Measurements from ENCODE around the gene DLGAP1.
"Not testable (repeated sequence)": the region's sequence is repeated elsewhere in the genome, so short reads cannot be mapped to it uniquely, and the experiment has no call there.

Gene DLGAP1

DNA sequence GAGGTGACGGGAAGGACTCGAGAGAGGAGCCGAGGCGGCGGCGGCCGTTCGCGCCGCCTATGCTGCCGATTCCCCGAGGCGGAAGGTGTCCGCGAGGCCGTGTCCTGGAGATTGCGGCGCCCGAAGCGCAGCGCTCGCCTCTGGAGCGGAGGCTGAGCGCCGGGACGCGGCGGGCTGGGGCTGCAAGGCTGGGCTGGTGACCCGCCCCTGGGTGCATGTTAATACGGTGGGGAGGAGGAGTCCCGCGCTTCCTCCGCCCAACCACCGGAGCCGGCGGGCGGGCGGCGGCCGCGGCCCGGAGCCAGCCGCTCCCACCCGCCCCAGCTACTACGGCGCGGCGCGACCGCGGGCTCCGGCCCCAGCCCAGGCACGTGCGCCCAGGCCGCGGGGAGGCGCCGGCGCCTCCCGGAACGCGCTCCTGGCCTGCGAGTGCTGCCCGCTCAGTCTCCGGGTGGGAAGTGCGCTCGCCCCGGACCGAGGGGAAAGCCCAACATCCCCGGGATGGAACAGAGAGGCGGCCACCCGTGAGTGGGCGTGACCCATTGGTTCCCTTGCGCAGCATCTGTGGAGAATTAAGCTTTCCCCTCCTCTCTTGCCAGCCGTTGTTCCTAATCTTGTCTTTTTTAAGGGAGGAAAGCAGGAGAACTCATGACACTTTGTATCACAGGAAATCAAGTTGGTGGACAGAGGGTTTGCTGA lies at the start of gene DLGAP1:
DLGAP1 (minus strand) TSS at position 195 of the 699 bp plus-strand sequence.
- DNase-seq: peak; percentile 42

DNA sequence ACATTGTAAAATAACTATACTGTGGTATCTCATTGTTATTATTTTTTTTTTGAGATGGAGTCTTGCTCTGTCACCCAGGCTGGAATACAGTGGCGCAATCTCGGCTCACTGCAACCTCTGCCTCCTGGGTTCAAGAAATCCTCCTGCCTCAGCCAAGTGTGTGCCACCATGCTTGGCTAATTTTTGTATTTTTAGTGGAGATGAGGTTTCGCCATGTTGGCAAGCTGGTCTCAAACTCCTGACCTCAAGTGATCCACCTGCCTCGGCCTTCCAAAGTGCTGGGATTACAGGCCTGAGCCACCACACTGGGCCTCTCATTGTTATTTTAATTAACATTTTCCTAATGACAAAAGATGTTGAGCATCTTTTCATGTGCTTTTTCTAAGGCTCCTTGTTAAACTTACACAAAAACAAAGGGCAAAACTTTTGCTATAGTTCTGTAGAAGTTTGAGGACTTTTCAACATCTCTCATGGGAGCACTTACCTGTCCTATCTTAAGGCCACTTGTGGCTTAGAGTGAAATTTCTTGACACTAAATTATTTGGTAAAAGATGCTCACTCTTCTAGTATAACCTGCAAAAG lies 39.7 kb upstream of the DLGAP1 start:
- DNase-seq: not testable (repeated sequence)

DNA sequence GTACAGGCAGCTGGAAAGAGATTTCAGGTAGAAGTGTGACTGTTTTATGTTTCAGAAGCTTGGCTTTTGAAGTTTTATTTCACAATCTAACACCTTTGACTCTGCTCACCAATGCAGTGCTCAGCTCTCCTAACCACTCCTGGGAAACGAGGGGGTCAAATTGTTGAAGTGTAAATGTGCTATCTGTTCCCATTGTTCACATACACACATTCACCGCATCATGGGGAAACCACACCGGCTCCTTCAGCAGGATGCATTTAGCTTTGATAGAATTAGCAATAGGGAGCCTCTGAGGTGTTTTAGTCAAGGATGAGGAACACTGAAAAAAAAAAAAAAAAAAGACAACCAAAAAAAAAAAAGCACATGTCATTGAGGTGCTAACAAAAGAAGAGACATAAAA lies 13.4 kb upstream of the DLGAP1 start:
- DNase-seq: no peak

DNA sequence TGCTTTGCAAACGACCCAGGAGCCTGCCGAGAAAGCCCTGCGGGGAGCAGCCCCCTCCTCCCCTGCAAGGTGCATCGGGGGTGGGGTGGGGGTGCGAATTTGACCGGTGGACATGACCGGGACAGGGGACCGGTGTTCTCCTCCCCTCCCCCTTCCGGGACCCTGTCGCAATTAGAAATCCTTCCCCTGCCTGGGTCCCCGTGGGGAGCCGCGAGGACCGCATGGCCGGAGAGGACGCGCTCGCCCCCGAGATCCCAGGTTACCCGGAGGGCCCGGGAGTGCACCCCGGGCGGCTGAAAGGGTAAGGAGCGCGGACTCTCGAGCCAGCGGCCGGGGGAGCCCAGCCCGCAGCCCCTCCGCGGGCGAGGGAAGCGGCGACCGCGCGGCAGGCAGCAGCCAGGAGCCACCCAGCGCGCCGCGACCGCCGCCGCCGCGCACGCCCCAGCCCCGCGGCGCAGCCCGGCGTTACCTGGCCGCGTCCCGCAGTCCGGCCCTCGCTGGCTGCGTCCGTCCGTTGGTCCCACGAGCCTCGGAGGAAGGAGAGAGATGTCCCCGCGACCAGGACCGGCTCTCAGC lies 482 bp downstream of the DLGAP1 start:
- DNase-seq: no peak

DNA sequence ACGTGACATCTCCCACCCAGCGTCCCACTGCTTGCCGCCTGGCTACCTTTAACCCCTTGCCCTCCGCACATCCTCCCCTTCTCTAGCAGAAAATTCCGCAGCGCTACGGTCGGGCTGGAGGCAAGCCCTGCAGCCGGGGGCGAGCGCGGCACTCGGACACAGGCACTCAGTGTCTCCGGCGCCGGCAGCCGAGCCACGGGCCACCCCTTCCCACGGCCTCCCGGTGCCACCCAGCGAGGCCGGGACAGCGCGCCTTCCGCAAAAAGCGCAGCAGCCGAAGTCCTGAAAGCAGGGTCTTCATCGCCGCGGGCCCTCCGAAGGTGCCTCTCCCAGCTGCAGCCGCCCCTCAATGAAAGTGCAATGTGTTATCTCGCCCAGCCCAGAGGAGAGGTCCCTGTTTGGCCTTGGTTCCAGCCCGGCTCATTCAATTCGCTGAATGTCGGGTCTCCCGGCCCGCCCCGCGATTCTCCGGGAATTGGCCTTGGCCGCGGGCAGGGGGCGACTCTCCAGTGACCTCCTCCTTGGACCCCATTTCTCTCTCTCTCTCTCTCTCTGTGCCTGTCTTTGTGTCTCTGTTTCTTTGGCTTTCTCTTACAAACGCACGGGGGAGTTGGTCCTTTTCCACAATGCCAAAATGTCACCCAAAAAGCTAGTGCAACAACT lies 1.1 kb downstream of the DLGAP1 start:
- DNase-seq: no peak

DNA sequence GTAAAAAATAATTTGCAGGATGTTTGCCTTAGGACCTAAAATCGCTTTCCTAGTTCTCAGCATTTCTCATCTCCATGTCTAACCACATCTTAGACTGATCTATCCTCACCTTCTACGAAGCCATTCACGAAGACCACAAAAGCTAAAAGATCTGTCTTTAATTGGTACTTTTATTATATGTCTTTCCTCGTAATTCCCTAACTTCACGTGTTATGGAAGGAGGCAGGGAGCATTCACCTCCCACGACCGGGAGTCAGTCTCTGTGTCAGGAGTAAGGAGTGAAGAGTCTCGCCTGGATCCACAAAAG lies 1.6 kb downstream of the DLGAP1 start:
- DNase-seq: no peak

DNA sequence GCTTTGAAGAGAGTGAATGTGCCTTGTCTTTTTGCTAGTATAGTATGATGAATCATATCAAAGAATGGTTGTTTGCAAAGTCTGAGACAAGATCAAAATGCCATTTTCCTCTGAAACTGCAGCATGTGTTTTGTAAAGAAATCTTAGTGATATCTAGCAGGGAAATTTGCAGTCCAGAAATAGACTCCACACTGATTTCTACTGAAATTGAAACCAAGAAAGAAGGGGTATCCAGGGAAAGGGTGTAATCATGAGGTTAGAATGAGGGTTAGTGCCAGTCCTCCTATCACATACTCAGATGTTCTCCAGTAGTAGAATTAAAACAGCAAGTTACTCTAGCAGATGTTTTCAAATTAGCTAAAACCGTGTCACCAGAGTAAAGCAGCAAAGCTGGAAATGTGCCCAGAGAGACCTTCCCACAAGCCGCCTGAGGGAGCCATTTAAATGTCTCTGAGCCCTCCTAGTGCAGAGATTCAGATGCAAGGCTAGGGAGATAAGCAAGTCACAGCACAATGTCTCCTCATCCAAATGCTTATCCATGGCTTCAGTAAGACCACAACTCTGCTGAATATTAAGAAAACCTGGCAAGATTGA lies 4.9 kb downstream of the DLGAP1 start:
- DNase-seq: no peak

DNA sequence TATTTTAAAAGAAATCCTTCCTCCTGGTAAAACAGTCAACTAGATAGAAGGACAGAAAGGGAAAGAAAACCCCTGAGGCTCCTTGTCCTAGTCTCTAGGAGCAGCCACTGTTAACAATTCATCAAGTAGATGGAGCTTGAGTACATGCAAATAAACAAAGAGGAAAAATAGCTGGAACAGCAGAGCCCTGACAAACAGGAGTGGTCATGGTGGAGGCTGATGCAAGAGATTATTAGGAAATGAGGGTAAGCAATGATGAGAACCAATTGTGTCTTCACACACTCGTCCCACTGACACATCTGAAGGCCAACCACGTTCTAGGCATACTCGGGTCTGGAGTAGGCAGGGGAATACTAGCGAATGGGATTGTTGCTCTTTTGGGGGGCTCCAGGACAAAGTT lies 9.2 kb downstream of the DLGAP1 start:
- no peak for DNase-seq

DNA sequence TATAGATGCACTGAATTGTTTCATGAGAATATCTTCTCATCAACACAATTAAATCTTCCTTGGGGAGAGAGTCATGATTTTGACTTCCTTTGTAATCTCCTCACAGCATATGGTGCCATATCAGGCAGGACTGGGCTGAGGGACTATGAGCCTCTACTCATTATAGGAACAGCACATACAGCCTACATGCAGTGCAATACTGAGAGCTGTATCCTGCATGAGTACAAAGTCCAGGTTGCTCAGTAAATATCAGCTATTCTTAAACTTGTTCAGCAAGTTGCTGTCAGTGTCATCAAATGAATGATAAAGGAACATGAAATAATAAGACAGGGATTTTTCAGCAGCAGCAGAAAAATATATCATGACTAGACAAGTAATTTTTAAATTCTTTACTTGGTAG lies 10.8 kb downstream of the DLGAP1 start:
- no peak for DNase-seq

DNA sequence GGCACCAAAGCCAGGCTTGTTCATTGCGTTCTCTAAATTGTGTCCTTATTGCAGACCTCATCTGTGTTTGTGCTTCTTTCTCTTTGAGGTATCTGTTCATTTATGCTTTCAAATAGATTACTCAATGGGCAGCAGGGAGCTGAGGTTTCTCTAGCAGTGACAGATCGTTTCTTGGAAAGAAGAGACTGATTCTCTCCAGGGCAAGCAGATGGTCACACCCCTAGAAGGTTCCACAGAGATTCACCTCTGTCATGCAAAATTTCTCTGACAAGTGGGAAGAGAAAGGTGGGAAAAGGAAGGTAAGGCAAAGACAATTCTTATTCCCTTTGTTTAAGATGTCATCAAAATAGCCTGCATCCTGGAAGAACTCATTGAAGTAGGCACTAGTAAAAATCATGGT lies 14.0 kb downstream of the DLGAP1 start:
- no peak for DNase-seq

DNA sequence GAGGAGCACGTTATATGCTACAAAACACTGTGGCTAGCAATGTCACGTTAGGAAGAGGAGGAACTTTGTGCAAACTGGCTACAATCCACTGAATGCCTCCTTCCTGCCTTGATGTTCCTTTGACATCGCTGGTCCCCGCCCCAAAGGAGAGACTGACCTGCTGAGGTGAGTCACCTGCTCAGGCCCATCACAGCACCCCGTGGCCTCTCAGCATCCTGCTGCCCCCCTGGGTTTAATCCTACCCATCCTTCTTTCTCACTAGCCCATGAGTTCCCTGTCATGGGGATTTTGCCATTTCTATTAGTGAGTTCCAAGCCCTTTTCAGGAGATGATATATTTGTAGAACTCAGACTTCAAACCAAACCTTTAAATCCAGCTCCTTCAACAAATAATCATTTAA lies 16.2 kb downstream of the DLGAP1 start:
- DNase-seq: no peak

DNA sequence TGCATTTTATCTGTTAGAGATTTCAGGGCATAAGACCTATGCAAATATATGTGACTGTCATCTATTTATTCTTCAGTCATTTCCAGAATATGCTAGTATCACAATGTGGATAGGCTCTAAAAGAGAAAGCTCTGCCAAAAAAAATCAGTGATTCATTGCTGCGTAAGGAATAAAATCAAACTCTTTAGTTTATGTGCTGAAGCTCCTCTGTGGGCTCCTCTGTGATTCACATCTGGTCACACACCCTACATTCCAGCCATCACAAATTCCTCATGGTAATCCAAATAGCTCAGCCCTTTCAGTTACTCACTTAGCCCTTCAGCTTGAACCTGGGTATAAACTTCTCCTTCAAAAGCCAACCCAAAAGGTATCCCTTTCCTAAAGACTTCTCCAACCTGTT lies 21.4 kb downstream of the DLGAP1 start:
- peak; percentile 75 for DNase-seq

DNA sequence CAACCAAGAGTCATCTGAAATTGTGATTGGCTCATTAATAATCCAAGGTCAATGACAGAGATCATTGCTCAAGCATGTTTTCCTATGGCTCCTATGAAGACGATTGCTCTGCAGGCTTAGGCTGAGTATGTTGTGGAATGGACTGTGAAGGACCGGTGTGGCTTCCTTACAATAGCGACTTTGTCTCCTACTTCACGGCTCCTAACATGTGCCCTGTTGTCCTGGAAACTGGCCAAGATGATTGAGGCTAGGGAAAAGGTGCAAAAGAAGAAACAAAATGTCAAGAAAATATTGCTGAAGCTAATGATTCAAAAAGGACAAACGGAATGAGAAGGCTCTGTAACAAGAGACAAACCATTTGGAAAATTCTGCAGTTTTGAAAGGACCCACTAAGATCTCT lies 24.3 kb downstream of the DLGAP1 start:
- DNase-seq: no peak

DNA sequence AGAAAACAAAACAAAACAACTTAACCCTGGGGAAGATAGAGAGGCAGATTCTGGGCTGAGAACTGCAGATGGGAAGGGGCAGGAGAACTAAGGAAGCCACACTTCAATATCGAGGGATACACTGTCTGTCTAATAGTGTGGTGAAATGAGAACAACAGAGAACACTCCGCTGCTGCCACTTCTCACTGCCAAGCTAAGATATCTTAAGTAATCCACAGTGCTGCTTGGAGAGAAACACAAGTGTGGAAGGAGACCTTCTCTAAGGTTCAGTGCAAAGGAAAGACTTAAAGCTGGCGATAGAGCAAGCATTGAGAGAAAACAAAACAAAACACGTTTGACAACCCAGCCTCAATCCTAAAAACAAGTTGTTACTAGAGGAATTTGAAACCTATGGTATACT lies 37.4 kb downstream of the DLGAP1 start:
- no peak for DNase-seq

DNA sequence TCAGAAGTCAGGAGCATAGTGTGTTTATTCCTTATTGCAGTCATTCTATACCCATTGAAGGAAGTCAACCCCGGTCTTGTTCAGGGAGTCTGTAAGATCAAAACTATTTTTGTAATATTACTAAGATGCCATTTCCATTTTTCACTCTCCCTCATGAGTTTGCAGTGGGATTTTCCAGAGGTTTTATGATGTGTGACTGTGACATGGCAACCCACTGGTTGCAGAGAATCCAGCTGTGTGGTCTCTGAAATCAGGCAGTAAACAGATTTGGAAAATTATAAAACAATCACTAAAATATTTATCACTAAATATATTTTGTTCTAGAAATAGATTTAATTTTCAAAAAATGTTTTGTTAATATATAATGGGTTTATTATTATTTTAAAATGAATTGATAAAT lies 38.1 kb downstream of the DLGAP1 start:
- DNase-seq: no peak

DNA sequence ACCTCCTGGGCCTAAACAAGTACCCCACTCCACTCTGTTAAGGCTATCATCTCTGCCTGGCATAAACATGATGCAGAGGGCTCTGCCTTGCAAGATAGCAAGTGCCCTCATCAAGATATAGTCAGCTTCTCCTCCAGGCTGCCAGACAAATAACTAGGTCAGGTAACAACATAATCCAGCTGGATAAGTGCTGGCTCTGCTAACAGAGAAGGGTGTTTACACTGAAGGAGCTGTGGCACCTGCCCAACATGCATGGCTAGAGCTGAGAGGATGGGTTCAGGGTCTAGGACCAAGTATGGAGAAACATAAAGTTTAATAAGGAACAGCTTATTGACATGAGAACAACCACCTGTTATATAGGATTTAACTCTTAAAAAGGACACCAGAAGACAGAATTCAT lies 42.8 kb downstream of the DLGAP1 start:
- DNase-seq: no peak

DNA sequence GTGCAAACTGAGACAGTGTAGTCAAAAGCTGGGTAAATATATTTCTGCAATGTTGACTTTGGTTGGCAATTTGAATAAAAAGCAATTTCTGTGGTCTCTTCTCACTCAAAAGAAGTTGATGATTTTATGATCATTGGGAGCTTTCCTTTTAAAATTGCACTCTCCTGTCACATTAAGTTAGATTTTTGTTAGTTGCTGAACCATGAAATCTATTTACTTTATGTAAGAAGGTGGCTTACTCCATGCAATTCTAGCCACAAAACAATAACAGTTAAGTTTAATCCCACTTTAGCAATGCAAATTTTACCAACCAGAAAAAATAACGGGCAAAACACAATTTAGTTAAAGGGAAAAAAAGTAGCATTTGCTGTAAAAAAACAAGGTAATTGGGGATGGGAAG lies 48.3 kb downstream of the DLGAP1 start:
- no peak for DNase-seq

DNA sequence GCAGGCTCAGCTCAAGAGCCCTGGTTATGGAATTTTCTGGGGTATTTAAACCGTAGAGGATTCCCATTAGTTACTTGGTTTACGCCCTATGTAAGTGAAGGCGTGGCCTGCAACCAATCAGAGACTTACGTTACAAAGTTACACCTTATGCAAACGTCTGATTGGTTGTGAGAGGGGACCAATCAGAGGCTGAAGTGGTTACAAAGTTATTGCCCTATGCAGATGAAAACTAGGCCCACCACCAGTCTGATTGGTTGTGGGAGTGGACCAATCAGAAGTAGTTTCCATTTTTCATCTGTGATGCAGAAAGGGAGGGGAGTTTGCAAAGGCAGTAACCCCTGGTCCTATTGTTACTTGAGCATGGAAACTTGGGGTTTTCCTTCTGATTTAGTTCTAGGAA lies 49.1 kb downstream of the DLGAP1 start:
- no peak for DNase-seq

DNA sequence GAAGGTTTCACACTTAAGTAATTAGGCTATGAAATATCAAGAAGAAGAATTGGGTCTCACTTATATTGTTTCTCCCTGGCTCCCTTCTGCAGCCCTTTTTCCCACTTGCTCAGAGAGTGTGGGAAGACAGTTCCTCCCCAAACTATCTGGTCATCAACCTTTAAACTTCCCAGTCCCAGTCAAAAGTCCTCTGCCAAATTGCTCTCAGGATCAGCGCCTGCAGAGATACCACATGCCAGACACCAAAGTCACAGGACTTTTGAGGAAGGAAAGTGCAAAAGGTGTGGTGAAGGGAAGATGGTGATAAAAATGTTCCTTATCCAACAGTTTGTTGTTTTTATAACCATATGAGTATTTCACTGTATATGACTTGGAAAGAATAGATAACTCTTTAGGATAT lies 51.3 kb downstream of the DLGAP1 start:
- no peak for DNase-seq

DNA sequence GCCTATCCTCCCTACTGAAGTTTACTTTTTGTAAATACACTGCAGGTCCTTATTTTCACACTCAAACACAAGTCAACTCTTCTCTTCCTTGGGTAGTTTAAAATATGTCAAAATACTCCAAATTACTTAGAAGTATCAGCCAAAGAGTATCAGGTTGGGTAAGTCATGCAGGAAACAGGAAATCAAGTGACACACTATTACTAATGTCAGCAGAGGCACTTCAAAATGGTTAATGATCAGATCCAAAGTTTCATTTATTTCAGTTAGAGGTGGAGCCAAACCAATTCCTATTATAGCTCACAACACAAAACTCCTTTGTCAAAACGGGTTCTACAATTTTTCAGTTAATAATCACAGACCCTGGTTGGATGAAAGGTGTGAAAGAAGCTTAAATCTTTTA lies 54.2 kb downstream of the DLGAP1 start:
- no peak for DNase-seq

DNA sequence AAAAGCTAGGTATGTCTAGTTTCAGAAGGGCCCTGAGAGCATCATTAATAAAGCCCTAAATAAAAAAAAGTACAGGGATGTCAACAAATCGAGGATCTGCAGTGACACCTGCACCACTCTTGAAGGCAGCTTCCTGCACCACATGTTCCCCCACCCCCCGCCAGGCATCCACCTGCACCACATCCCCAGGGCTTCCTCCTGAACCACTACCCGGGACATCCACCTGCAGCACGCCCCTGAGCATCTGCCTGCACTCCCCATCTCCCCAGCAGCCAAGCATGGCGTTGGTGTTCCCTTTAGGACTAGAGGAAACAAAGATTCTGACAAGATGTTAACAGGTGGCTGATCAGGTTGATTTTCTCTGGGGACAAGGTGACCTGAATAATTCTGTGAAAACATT lies 55.2 kb downstream of the DLGAP1 start:
- DNase-seq: no peak

DNA sequence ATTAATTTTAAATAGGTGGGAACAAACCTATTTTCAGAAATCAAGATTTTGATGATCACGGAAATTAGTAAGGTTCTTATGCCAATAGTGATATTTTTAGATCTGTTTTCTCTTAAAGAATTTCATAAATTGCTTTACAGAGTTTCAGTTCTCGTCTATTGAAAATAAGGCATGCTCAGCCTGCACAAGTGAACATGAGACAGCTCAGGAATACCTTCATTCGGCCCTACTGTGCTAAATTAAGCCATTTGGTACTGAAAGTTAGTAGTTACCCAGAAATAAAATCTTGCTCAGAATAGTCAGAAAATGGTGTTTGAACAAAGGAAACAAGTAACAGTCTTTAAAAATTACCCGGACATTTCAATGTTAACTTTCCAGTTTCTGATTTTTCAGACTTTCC lies 60.4 kb downstream of the DLGAP1 start:
- DNase-seq: no peak

DNA sequence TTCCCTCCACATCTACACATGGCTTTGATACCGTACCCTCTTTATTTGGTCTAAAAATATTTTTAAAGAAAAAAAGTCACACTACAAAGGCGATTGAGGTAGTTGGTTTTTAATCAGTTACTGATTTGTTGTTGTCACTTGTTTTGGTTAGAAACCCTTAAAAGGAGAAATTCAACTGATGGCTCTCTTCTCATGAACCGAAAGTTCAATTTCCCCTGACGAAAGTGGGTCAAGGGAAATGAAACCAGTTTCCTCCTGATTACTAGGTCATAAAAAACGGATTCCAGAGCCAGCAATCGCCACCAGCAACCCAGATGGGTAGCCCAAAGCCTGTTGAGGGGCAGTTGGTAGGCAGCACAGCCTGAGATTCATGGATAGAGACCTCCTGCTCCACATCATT lies 63.2 kb downstream of the DLGAP1 start:
- no peak for DNase-seq

DNA sequence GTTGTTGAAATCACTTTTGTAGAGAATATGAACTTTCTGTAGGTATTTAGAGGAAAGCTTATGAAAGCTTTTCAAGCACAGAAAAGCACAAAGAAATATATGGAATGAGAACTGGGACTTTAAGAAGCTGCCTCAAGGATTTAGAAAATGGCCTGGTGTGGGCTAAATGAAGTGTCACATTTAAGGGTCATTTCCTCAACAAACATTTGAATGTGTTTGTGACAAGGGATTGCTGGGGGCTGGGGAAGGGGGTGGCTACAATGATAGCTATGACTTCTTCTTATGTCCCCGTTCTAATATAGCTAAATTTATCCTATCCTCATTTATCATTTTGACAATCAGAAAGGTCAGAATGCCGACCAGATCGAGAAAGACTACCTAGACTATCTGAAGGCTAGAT lies 69.2 kb downstream of the DLGAP1 start:
- no peak for DNase-seq

Measured in fibroblast of skin of right biceps (primary cell).